SK-N-SH (cell line): Measurements from ENCODE around the gene ABCC2. TPM values are rescaled to one million over a fixed set of nuclear protein-coding genes. Genes with fewer than 3 reads are reported as not detected.
A peak's percentile ranks its signal among the peaks of the same experiment; 100 is the strongest.
"Not testable (repeated sequence)": the region's sequence is repeated elsewhere in the genome, so short reads cannot be mapped to it uniquely, and the experiment has no call there.

ENCODE experiments used
- CTCF ChIA-PET: fragments of 300-600, 350-600 bp; formaldehyde crosslinking; extraction: SDS; loops from one replicate; lab custom pipeline; 2021; lab: Yijun Ruan, JAX
- POLR2A ChIA-PET: fragments of 350-600 bp; sonication (Branson Sonifier 250); formaldehyde crosslinking; extraction: SDS; loops from one replicate; lab custom pipeline; 2020; ENCODE audit warnings: antibody characterized with exemption, inconsistent platforms; lab: Yijun Ruan, JAX
- DNase-seq: peaks from one replicate; pipeline ENCODE4 v3.0.0; 2012
- H2AFZ ChIP-seq: fragments of 200-600 bp; sonication (generic); 2 replicates; pipeline ENCODE4 v1.8.1; 2016; ENCODE audit warnings: antibody characterized with exemption, mild to moderate bottlenecking, low read depth
- H3F3A ChIP-seq: fragments of 200-600 bp; sonication (generic); replicated peaks from 2 replicates; pipeline ENCODE3; 2016; ENCODE audit warnings: antibody characterized with exemption, mild to moderate bottlenecking; ENCODE audit not compliant: insufficient read depth
- H3K27ac ChIP-seq, 2 experiments: fragments of 200-500 bp in 1 of 2; fragments of 200-600 bp in 1 of 2; sonication (Bioruptor generic) in 1 of 2; sonication (generic), shearing (Covaris generic) in 1 of 2; 2 replicates each; pipeline versions ENCODE4 v1.5.1 to v1.6.1; 2014 to 2016; ENCODE audit warnings: low read depth in 2 of 2, inconsistent platforms in 1 of 2, low read length in 1 of 2, mild to moderate bottlenecking in 1 of 2, mixed read lengths in 1 of 2
- H3K27me3 ChIP-seq: fragments of 200-600 bp; sonication (generic), shearing (Covaris generic); 2 replicates; pipeline ENCODE4 v1.6.1; 2016; ENCODE audit warnings: mixed run types; ENCODE audit not compliant: insufficient read depth
- H3K36me3 ChIP-seq, 2 experiments: fragments of 200-500 bp in 1 of 2; fragments of 200-600 bp in 1 of 2; sonication (Bioruptor generic) in 1 of 2; sonication (generic) in 1 of 2; replicated peaks in 1 of 2; 2 replicates each; pipeline versions ENCODE3 to v1.5.1; 2014 to 2016; ENCODE audit warnings: low read length in 1 of 2, mild to moderate bottlenecking in 1 of 2; ENCODE audit not compliant: insufficient read depth in 2 of 2, control insufficient read depth in 1 of 2
- H3K4me1 ChIP-seq, 2 experiments: fragments of 200-500 bp in 1 of 2; fragments of 200-600 bp in 1 of 2; sonication (Bioruptor generic) in 1 of 2; sonication (generic), shearing (Covaris generic) in 1 of 2; 2 replicates each; pipeline versions ENCODE4 v1.5.1 to v1.6.1; 2014 to 2016; ENCODE audit warnings: low read depth in 1 of 2, low read length in 1 of 2, mixed run types in 1 of 2; ENCODE audit not compliant: insufficient read depth in 2 of 2, control insufficient read depth in 1 of 2
- H3K4me2 ChIP-seq: fragments of 200-600 bp; sonication (generic), shearing (Covaris generic); 2 replicates; pipeline ENCODE4 v1.6.1; 2017; ENCODE audit warnings: mixed run types
- H3K4me3 ChIP-seq, 2 experiments: fragments of 200-500 bp in 1 of 2; fragments of 200-600 bp in 1 of 2; sonication (Bioruptor generic) in 1 of 2; sonication (generic), shearing (Covaris generic) in 1 of 2; 2 replicates each; pipeline versions ENCODE4 v1.5.1 to v1.8.1; 2014 to 2016; ENCODE audit warnings: low read depth in 2 of 2, inconsistent platforms in 1 of 2, low read length in 1 of 2, mild to moderate bottlenecking in 1 of 2, mixed read lengths in 1 of 2, moderate library complexity in 1 of 2
- H3K79me2 ChIP-seq: fragments of 200-600 bp; sonication (generic); 2 replicates; pipeline ENCODE4 v1.8.1; 2017; ENCODE audit warnings: mild to moderate bottlenecking; ENCODE audit not compliant: insufficient read depth
- H3K9ac ChIP-seq: fragments of 200-600 bp; sonication (generic); 2 replicates; pipeline ENCODE4 v1.6.1; 2017; ENCODE audit warnings: mixed run types
- H3K9me2 ChIP-seq: fragments of 200-600 bp; sonication (generic); 2 replicates; pipeline ENCODE4 v1.6.1; 2017; ENCODE audit warnings: mixed run types
- H3K9me3 ChIP-seq: fragments of 200-600 bp; sonication (generic); 2 replicates; pipeline ENCODE4 v1.6.1; 2017; ENCODE audit warnings: mixed run types, mild to moderate bottlenecking, moderate library complexity
- H4K20me1 ChIP-seq: fragments of 200-600 bp; sonication (generic); 2 replicates; pipeline ENCODE4 v1.6.1; 2017; ENCODE audit warnings: mild to moderate bottlenecking, mixed run types; ENCODE audit not compliant: insufficient read depth
- FOXM1 ChIP-seq: IDR thresholded peaks from 2 replicates; pipeline ENCODE4 v1.4.0; 2012; ENCODE audit warnings: low read depth, mild to moderate bottlenecking
- TCF12 ChIP-seq: IDR thresholded peaks from 2 replicates; pipeline ENCODE4 v1.4.0; 2012
- TEAD4 ChIP-seq: IDR thresholded peaks from 2 replicates; pipeline ENCODE4 v1.4.0; 2012; ENCODE audit warnings: mild to moderate bottlenecking, borderline replicate concordance; ENCODE audit not compliant: insufficient read depth
- WGBS: methylation state at CpG from one replicate; pipeline ENCODE4 v1.1.6; 2017; ENCODE audit warnings: low lambda C conversion rate; 5-methylcytosine and 5-hydroxymethylcytosine counted together
- polyA plus RNA-seq, 3 experiments: library from polyadenylated mRNA; depleted of rRNA; stranded (reverse); fragments of >200 nt; gene quantifications; 2 replicates each; pipeline ENCODE4 v1.2.3, GENCODE V29; 2012
- TF ChIP-seq, protein P1 (sequence below): fragments of 150-350 bp; IDR thresholded peaks from 2 replicates; pipeline ENCODE4 v1.6.1; 2017; ENCODE audit warnings: antibody characterized with exemption, low read length, low read depth, borderline replicate concordance
- TF ChIP-seq, protein P2 (sequence below): fragments of 150-350 bp; IDR thresholded peaks from 2 replicates; pipeline ENCODE4 v1.6.1; 2016; ENCODE audit warnings: mild to moderate bottlenecking, low read depth, low read length

ABCC2 gene
- polyA plus RNA-seq, 1 of the 3 experiments (the other 2 are of a cell fraction): 0.48 TPM

DNA sequence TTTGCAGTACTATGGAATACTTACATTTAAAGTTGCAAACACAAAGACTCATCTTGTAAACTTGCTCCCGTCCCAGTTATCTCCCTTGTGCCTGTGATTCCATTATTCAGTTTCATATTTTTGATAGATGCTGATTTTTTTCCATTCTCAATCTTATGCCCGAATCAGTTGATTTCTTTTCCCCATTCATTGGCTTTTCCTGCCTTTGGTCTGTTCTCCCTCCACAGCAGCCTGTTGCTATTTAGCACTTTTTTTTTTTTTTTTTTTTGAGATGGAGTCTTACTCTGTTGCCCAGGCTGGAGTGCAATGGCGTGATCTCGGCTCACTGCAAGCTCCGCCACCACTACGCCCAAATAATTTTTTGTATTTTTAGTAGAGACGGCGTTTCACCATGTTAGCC, 78.0 kb downstream of the ABCC2 start (continued):
- TF ChIP-seq, protein P1, sequence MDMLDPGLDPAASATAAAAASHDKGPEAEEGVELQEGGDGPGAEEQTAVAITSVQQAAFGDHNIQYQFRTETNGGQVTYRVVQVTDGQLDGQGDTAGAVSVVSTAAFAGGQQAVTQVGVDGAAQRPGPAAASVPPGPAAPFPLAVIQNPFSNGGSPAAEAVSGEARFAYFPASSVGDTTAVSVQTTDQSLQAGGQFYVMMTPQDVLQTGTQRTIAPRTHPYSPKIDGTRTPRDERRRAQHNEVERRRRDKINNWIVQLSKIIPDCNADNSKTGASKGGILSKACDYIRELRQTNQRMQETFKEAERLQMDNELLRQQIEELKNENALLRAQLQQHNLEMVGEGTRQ: no peak
- TF ChIP-seq TEAD4 (no peak), FOXM1 (no peak), TCF12 (no peak)
- TF ChIP-seq, protein P2, sequence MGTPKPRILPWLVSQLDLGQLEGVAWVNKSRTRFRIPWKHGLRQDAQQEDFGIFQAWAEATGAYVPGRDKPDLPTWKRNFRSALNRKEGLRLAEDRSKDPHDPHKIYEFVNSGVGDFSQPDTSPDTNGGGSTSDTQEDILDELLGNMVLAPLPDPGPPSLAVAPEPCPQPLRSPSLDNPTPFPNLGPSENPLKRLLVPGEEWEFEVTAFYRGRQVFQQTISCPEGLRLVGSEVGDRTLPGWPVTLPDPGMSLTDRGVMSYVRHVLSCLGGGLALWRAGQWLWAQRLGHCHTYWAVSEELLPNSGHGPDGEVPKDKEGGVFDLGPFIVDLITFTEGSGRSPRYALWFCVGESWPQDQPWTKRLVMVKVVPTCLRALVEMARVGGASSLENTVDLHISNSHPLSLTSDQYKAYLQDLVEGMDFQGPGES: no peak

GRCh38 chr10:99863535-99864240, 81.2 kb downstream of the ABCC2 start:
- CTCF ChIA-PET: interaction anchor here (1.5 to 10.6 kb wide), 2 partner anchors 8 to 18 kb away, joined by 3 to 89 read pairs; no protein-coding TSS in a partner anchor
- POLR2A ChIA-PET: not testable (repeated sequence)

DNA sequence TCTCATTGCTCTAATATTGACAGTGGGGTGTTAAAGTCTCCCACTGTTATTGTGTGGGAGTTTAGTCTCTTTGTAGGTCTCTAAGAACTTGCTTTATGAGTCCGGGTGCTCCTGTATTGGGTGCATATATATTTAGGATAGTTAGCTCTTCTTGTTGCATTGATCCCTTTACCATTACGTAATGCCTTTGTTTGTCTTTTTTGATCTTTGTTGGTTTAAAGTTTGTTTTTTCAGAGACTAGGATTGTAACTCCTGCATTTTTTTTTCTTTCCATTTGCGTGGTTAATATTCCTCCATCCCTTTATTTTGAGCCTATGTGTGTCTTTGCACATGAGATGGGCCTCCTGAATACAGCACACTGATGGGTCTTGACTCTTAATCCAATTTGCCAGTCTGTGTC, 84.8 kb downstream of the ABCC2 start:
- H3K79me2 ChIP-seq, DNase-seq, H3K4me3 ChIP-seq, H3K36me3 ChIP-seq, POLR2A ChIA-PET, H3K9me2 ChIP-seq, H3K4me1 ChIP-seq, H3K9me3 ChIP-seq, H3K9ac ChIP-seq, H3K27me3 ChIP-seq, H2AFZ ChIP-seq, H3K4me2 ChIP-seq, H3K27ac ChIP-seq, H4K20me1 ChIP-seq: not testable (repeated sequence)
- whole genome bisulfite sequencing: 49% methylated on average over 3 of the region's 3 CpGs
- CTCF ChIA-PET: interaction anchor here (1.1 to 1.7 kb wide), 2 partner anchors 142 to 178 kb away, joined by 4 read pairs; partner anchors contain the start of gene DNMBP
- H3F3A ChIP-seq: peaks cover 21% of the 10 kb centered on the region

More at GRCh38 chr10:99863535-99864240, 81.2 kb downstream of the ABCC2 start:
- not testable (repeated sequence) for H3K36me3 ChIP-seq, H4K20me1 ChIP-seq, H3K4me3 ChIP-seq, H3K4me1 ChIP-seq, H3K27me3 ChIP-seq, H3F3A ChIP-seq, DNase-seq, H3K9me2 ChIP-seq, H3K79me2 ChIP-seq, H3K9me3 ChIP-seq, H3K9ac ChIP-seq
- peak overlapping the region; percentile 29; the same call in 1 of the 2 replicates for H3K4me2 ChIP-seq
- H2AFZ ChIP-seq: peak overlapping the region; percentile 42; the same call in 1 of the 2 replicates
- H3K27ac ChIP-seq: peak overlapping the region in 1 of 2 experiments; percentile 59; a peak in 2 of 4 replicates
- 46% methylated on average over 9 of the region's 9 CpGs for WGBS
